HG03354 (cell line): ENCODE data around the gene PMVK.
"Not testable (repeated sequence)": the region's sequence is repeated elsewhere in the genome, so short reads cannot be mapped to it uniquely, and the experiment has no call there.

Source experiments
- ATAC-seq: cut with Tn5 transposase; IDR thresholded peaks from one replicate; pipeline ENCODE4 v1.9.1; 2021; ENCODE audit warnings: mild to moderate bottlenecking; ENCODE audit not compliant: unreplicated experiment, poor library complexity, severe bottlenecking

Gene PMVK

GRCh38 chr1:154934358-154934948 is 2.1 kb downstream of the PMVK start:
- ATAC-seq: no peak

GRCh38 chr1:154931940-154932487 is 4.5 kb downstream of the PMVK start:
- no peak for ATAC-seq

GRCh38 chr1:154926201-154926600 is 10.3 kb downstream of the PMVK start:
- ATAC-seq: no peak

GRCh38 chr1:154925335-154926170 is 11.0 kb downstream of the PMVK start:
- ATAC-seq: no peak

- ATAC-seq: no peak
These were observed 12.8 kb downstream of the PMVK start for GRCh38 chr1:154923695-154924094.

- ATAC-seq: no peak
These were observed 23.2 kb downstream of the PMVK start for GRCh38 chr1:154913273-154913672.

GRCh38 chr1:154912755-154913154 is 23.8 kb downstream of the PMVK start:
- ATAC-seq: no peak

- no peak for ATAC-seq
These were observed 24.6 kb downstream of the PMVK start for GRCh38 chr1:154911691-154912550.

GRCh38 chr1:154910851-154911250 is 25.7 kb downstream of the PMVK start:
- no peak for ATAC-seq

GRCh38 chr1:154908937-154909336 is 27.6 kb downstream of the PMVK start:
- ATAC-seq: no peak

- not testable (repeated sequence) for ATAC-seq
These were observed 28.4 kb downstream of the PMVK start for GRCh38 chr1:154908129-154908528.

GRCh38 chr1:154906621-154907081 is 29.9 kb downstream of the PMVK start:
- no peak for ATAC-seq

GRCh38 chr1:154902938-154903566 is 33.5 kb downstream of the PMVK start:
- no peak for ATAC-seq

GRCh38 chr1:154901591-154901990 is 34.9 kb downstream of the PMVK start:
- ATAC-seq: no peak

GRCh38 chr1:154899041-154899440 is 37.5 kb downstream of the PMVK start:
- no peak for ATAC-seq

- no peak for ATAC-seq
These were observed 39.7 kb downstream of the PMVK start for GRCh38 chr1:154896771-154897286.

GRCh38 chr1:154895798-154896197 is 40.7 kb downstream of the PMVK start:
- ATAC-seq: no peak

- no peak for ATAC-seq
These were observed 45.1 kb downstream of the PMVK start for GRCh38 chr1:154891452-154891851.

GRCh38 chr1:154888757-154889156 is 47.8 kb downstream of the PMVK start:
- ATAC-seq: no peak
